A673 (cell line): ENCODE measurements around the gene ABCC9.

Experiments
- EZH2 ChIP-seq: fragments of 200-600 bp; sonication (generic); IDR thresholded peaks from 2 replicates; pipeline ENCODE4 v1.6.1; 2017; ENCODE audit warnings: borderline replicate concordance, low read depth, mild to moderate bottlenecking, mixed read lengths, antibody characterized with exemption, low read length; ENCODE audit not compliant: poor library complexity, severe bottlenecking
- TF ChIP-seq, protein P1 (sequence below): fragments of 300-800, 200-600 bp; sonication (generic); conservative IDR thresholded peaks from 2 replicates; pipeline ENCODE4 v1.5.1; 2017; ENCODE audit warnings: low read depth, mild to moderate bottlenecking, antibody characterized with exemption, low read length, moderate library complexity, mixed read lengths

DNA sequence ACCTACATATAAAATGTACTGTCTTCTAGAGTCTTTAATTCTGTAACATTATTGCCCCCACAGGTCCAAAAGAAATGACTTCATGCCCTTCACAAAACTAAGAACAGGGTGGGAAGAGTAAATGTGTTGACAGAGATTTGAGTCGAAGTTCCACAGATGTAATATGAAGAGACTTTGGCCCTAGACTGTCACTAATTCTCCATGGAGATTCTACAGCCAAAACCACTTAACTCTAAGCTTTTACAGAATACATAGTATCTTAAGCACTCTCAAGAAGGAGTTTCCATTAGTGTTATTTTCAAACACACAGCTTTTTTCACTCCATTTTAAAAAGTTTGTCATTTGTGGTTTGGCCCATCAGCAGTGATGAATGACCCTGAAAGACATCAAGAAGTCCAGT, 56.3 kb downstream of the ABCC9 start:
- TF ChIP-seq, protein P1, sequence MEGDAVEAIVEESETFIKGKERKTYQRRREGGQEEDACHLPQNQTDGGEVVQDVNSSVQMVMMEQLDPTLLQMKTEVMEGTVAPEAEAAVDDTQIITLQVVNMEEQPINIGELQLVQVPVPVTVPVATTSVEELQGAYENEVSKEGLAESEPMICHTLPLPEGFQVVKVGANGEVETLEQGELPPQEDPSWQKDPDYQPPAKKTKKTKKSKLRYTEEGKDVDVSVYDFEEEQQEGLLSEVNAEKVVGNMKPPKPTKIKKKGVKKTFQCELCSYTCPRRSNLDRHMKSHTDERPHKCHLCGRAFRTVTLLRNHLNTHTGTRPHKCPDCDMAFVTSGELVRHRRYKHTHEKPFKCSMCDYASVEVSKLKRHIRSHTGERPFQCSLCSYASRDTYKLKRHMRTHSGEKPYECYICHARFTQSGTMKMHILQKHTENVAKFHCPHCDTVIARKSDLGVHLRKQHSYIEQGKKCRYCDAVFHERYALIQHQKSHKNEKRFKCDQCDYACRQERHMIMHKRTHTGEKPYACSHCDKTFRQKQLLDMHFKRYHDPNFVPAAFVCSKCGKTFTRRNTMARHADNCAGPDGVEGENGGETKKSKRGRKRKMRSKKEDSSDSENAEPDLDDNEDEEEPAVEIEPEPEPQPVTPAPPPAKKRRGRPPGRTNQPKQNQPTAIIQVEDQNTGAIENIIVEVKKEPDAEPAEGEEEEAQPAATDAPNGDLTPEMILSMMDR: no peak
- no peak for TF ChIP-seq EZH2
